Neural cell (in vitro differentiated cells): ENCODE data around the gene CTNNA1. TPM values are rescaled to one million over a fixed set of nuclear protein-coding genes. Genes with fewer than 3 reads are reported as not detected.

Experiments used
- H2AFZ ChIP-seq: fragments of 200-600, 300-800 bp; sonication (generic), shearing (Covaris generic); 2 replicates; pipeline ENCODE4 v1.6.0; 2014; ENCODE audit warnings: low read depth, mild to moderate bottlenecking, antibody characterized with exemption, low read length, moderate library complexity
- H3F3A ChIP-seq: fragments of 200-600 bp; shearing (Covaris generic); 2 replicates; pipeline ENCODE4 v1.6.1; 2016; ENCODE audit warnings: mild to moderate bottlenecking, moderate library complexity, mixed read lengths, antibody characterized with exemption, low read length; ENCODE audit not compliant: insufficient read depth, poor library complexity, severe bottlenecking
- H3K27ac ChIP-seq: fragments of 200-600, 300-800 bp; sonication (generic), shearing (Covaris generic); 2 replicates; pipeline ENCODE4 v1.5.1; 2014; ENCODE audit warnings: mild to moderate bottlenecking, low read length, moderate library complexity
- H3K27me3 ChIP-seq: fragments of 300-800, 200-600 bp; sonication (generic), shearing (Covaris generic); 2 replicates; pipeline ENCODE4 v1.6.0; 2014; ENCODE audit warnings: mild to moderate bottlenecking, low read depth, low read length, moderate library complexity; ENCODE audit not compliant: insufficient read depth
- H3K36me3 ChIP-seq: fragments of 300-800, 200-600 bp; sonication (generic), shearing (Covaris generic); 2 replicates; pipeline ENCODE4 v1.5.1; 2014; ENCODE audit warnings: mild to moderate bottlenecking, antibody characterized with exemption, low read length, moderate library complexity; ENCODE audit not compliant: insufficient read depth
- H3K4me2 ChIP-seq: fragments of 300-800, 200-600 bp; sonication (generic), shearing (Covaris generic); 2 replicates; pipeline ENCODE4 v1.6.0; 2014; ENCODE audit warnings: mild to moderate bottlenecking, low read length
- H3K4me3 ChIP-seq: fragments of 300-800, 200-600 bp; sonication (generic), shearing (Covaris generic); 2 replicates; pipeline ENCODE4 v1.5.1; 2014; ENCODE audit warnings: mild to moderate bottlenecking, low read length, moderate library complexity
- H3K79me2 ChIP-seq: fragments of 200-600 bp; shearing (Covaris generic); replicated peaks from 2 replicates; pipeline ENCODE4 v1.6.0; 2014; ENCODE audit warnings: mild to moderate bottlenecking, low read length, moderate library complexity; ENCODE audit not compliant: insufficient read depth
- H3K9ac ChIP-seq: fragments of 300-800, 200-600 bp; sonication (generic), shearing (Covaris generic); 2 replicates; pipeline ENCODE4 v1.6.1; 2016; ENCODE audit warnings: mild to moderate bottlenecking, low read length, mixed read lengths
- H3K9me2 ChIP-seq: fragments of 200-600 bp; shearing (Covaris generic); 2 replicates; pipeline ENCODE4 v1.6.1; 2016; ENCODE audit warnings: mild to moderate bottlenecking, low read length, mixed read lengths; ENCODE audit not compliant: insufficient read depth
- H3K9me3 ChIP-seq: fragments of 200-600, 300-800 bp; sonication (generic), shearing (Covaris generic); 2 replicates; pipeline ENCODE4 v1.6.1; 2016; ENCODE audit warnings: mild to moderate bottlenecking, mixed run types, low read length, moderate library complexity, mixed read lengths
- H4K20me1 ChIP-seq: fragments of 200-600 bp; shearing (Covaris generic); 2 replicates; pipeline ENCODE4 v1.6.1; 2016; ENCODE audit warnings: mild to moderate bottlenecking, mixed run types; ENCODE audit not compliant: insufficient read depth
- EP300 ChIP-seq: fragments of 450-650 bp; conservative IDR thresholded peaks from 2 replicates; pipeline ENCODE4 v1.6.1; 2014; ENCODE audit warnings: antibody characterized with exemption, mild to moderate bottlenecking, moderate library complexity; ENCODE audit not compliant: poor library complexity, severe bottlenecking
- EZH2 ChIP-seq: fragments of 200-600, 300-800 bp; shearing (Covaris generic), sonication (generic); IDR thresholded peaks from 2 replicates; pipeline ENCODE4 v1.6.1; 2014; ENCODE audit warnings: antibody characterized with exemption, low read length, borderline replicate concordance, mild to moderate bottlenecking; ENCODE audit not compliant: insufficient read depth, poor library complexity, severe bottlenecking
- MXI1 ChIP-seq: fragments of 450-650 bp; conservative IDR thresholded peaks from 2 replicates; pipeline ENCODE4 v1.6.1; 2014; ENCODE audit warnings: antibody characterized with exemption, mild to moderate bottlenecking; ENCODE audit not compliant: poor library complexity, severe bottlenecking
- POLR2AphosphoS5 ChIP-seq: IDR thresholded peaks from 2 replicates; pipeline ENCODE4 v1.6.1; 2012
- RAD21 ChIP-seq: fragments of 450-650 bp; conservative IDR thresholded peaks from 2 replicates; pipeline ENCODE4 v1.6.1; 2014; ENCODE audit warnings: antibody characterized with exemption, mild to moderate bottlenecking, moderate library complexity
- REST ChIP-seq: IDR thresholded peaks from 2 replicates; pipeline ENCODE4 v1.6.1; 2012; ENCODE audit warnings: borderline replicate concordance
- SMC3 ChIP-seq: fragments of 450-650 bp; conservative IDR thresholded peaks from 2 replicates; pipeline ENCODE4 v1.6.1; 2014; ENCODE audit warnings: antibody characterized with exemption, mild to moderate bottlenecking, moderate library complexity; ENCODE audit not compliant: poor library complexity
- TAF1 ChIP-seq: IDR thresholded peaks from 2 replicates; pipeline ENCODE4 v1.6.1; 2012; ENCODE audit warnings: low read depth
- polyA plus RNA-seq: library from polyadenylated mRNA; depleted of rRNA; stranded (reverse); fragments of >200 nt; gene quantifications from 2 replicates; pipeline ENCODE4 v1.2.3, GENCODE V29; 2014
- TF ChIP-seq, protein P1 (sequence below): fragments of 450-650 bp; IDR thresholded peaks from 2 replicates; pipeline ENCODE4 v1.5.1; 2014; ENCODE audit warnings: antibody characterized with exemption, mild to moderate bottlenecking, moderate library complexity; ENCODE audit not compliant: poor library complexity, severe bottlenecking

Gene CTNNA1
- polyA plus RNA-seq, 1 donor from 2014 or later: 87.9 TPM

DNA sequence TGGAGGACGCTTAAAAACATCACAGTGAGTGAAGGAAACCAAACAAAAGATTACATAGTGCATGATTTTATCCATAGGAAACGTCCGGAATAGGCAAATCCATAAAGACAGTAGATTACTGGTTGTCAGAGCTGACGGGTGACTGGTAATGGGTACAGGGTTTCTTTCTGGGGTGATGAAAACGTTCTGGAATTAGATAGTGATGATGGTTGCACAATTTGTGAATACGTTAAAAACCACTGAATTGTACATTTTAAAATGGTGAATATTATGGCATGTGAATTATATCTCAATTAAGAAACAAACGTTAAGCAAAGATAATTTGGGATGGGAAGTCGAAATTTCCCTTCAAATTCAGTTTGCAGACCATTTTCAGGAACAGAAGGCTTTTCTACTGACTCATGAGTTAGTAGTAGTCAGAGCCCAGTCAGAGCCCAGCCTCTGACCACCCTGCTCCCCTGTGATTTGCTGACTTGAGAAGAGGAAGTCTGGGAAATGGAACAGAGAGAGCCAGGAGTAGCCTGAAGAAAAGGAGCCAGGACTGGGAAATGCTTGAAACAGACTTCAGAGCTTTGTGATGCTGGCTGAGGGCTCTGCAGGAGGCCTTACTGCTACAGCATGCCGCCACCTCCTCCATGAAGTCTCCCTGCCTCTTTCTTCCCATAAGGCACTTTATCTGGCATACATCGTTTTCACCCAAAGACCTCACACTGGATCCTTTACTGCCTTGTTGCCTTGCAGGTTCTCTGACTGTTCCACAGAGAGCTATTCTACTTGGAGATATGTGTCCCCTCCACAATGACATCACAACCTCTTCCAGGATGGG, 46.4 kb upstream of the CTNNA1 start:
- H3K4me3 ChIP-seq: no peak overlapping the region
- H3K9ac ChIP-seq: no peak overlapping the region
- H3K27ac ChIP-seq: no peak overlapping the region
- TF ChIP-seq EZH2 (no peak), REST (no peak), RAD21 (no peak), TAF1 (no peak), MXI1 (no peak), SMC3 (no peak), EP300 (no peak)
- TF ChIP-seq, protein P1, sequence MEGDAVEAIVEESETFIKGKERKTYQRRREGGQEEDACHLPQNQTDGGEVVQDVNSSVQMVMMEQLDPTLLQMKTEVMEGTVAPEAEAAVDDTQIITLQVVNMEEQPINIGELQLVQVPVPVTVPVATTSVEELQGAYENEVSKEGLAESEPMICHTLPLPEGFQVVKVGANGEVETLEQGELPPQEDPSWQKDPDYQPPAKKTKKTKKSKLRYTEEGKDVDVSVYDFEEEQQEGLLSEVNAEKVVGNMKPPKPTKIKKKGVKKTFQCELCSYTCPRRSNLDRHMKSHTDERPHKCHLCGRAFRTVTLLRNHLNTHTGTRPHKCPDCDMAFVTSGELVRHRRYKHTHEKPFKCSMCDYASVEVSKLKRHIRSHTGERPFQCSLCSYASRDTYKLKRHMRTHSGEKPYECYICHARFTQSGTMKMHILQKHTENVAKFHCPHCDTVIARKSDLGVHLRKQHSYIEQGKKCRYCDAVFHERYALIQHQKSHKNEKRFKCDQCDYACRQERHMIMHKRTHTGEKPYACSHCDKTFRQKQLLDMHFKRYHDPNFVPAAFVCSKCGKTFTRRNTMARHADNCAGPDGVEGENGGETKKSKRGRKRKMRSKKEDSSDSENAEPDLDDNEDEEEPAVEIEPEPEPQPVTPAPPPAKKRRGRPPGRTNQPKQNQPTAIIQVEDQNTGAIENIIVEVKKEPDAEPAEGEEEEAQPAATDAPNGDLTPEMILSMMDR: no peak
- no peaks in the 10 kb centered on the region for H3F3A ChIP-seq
- H2AFZ ChIP-seq: no peak overlapping the region
- no peaks in the 10 kb centered on the region for H3K9me3 ChIP-seq
- H3K36me3 ChIP-seq: no peaks in the 10 kb centered on the region
- H3K9me2 ChIP-seq: no peaks in the 10 kb centered on the region
- no peaks in the 10 kb centered on the region for H3K79me2 ChIP-seq
- H3K4me2 ChIP-seq: no peak overlapping the region
- H4K20me1 ChIP-seq: no peaks in the 10 kb centered on the region
- H3K27me3 ChIP-seq: no peaks in the 10 kb centered on the region

DNA sequence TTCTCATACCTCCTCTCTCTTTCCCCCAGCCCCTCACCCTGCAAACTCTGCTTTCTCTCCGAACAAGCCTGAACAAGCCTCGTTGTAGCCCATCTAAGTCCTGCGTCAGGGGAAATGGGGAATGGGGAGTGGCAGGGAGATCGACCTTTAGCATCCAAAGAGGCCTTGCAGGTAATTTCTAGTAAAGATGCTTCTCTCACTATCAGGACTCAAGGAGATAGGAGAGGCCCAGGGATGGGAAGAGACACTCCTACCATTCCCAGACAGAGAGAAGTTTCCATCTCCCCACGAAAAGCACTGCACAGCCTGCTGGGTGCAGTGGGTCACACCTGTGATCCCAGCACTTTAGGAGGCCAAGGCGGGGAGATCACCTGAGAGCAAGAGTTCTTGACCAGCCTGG, 44.4 kb upstream of the CTNNA1 start:
- Histone ChIP-seq H3K27ac (no peak overlapping the region), H3F3A (no peaks in the 10 kb centered on the region), H3K4me2 (no peak overlapping the region)

More for the DNA sequence above, 44.4 kb upstream of the CTNNA1 start:
- Histone ChIP-seq H3K36me3 (no peaks in the 10 kb centered on the region), H3K4me3 (no peak overlapping the region), H4K20me1 (no peaks in the 10 kb centered on the region), H3K9me3 (no peaks in the 10 kb centered on the region), H3K27me3 (no peaks in the 10 kb centered on the region), H3K9ac (no peak overlapping the region), H2AFZ (no peak overlapping the region), H3K9me2 (no peaks in the 10 kb centered on the region), H3K79me2 (no peaks in the 10 kb centered on the region)
- TF ChIP-seq MXI1: no peak
- no peak for TF ChIP-seq SMC3
- TF ChIP-seq POLR2AphosphoS5: no peak
- TF ChIP-seq EZH2: no peak
